ENCODE results near the gene EDRF1.

Gene EDRF1

DNA sequence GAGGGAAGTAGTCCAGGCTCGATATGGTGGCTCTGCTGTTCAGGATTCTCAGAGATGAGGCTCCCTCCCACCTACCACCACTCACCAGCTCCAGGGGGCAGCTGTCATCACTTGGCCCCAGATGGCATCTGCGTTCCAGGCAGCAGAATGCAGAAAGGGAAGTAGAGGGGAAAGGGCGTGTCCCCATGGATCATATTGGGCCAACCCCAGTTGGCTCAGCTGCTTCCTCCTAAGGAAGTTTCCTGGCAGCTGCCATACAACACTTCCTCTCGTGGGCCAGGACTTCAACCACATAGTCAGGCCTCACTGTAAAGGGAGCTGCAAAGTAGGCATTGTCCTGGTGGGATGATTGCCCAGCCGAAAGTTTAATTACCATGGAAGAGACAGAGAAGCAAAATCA, 34.9 kb upstream of the EDRF1 start:
- H3K4me3 ChIP-seq (ENCODE audit: low read depth, low read length), result no peak overlapping the region
- DNase-seq (ENCODE audit: low read depth, low spot score), result no peak
- no peak for TF ChIP-seq CTCF (IDR thresholded peaks at IDR 0.05; ENCODE audit: insufficient read depth, low read length, missing control alignments)
- ChIA-PET POLR2A (no interaction called here), CTCF (no interaction called here)

DNA sequence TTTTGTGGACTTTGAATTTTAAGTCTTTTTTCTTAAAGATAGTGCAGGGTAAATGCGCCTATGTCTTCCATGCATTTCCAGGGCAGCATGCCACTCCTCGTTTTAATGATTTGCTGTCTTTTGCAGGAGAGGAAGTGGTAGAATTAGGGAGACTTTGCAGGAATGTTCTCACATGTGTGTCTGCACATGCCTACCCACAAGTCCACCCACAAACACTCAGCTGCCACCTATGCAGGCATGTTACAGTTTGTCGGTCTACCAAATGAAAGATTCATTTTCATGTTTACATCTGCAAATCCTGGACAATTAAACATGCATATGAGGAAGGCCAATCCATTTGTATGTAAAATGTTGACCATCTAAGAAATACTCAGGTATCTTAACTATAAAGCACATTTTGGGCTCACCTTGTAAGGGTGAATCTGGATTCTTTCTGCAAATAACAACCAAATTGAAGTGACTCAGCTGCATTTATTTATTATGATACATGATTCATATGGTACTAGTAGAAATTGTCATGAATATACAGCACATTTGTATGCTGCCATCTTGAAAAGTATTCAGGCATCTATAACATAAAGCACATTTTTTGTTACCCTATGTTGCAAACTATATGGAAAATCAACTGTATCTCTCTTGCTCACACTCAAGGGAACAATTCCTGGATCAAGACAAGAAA, 31.9 kb upstream of the EDRF1 start:
- TF ChIP-seq CTCF (IDR thresholded peaks at IDR 0.05; ENCODE audit: insufficient read depth, low read length, missing control alignments), result no peak
- CTCF ChIA-PET, result interaction anchor here (1.6 kb wide), 1 partner anchor 13 kb away, joined by 4 read pairs; no protein-coding TSS in a partner anchor
- DNase-seq (ENCODE audit: low read depth, low spot score), result no peak
- no peak overlapping the region for H3K4me3 ChIP-seq (ENCODE audit: low read depth, low read length)
- POLR2A ChIA-PET, result no interaction called here

- POLR2A ChIA-PET, result no interaction called here
- no peak for DNase-seq (ENCODE audit: low read depth, low spot score)
- CTCF ChIA-PET, result no interaction called here
- no peak overlapping the region for H3K4me3 ChIP-seq (ENCODE audit: low read depth, low read length)
- TF ChIP-seq CTCF (IDR thresholded peaks at IDR 0.05; ENCODE audit: insufficient read depth, low read length, missing control alignments), result no peak
These were observed 29.4 kb upstream of the EDRF1 start for GRCh38 chr10:125689955-125690569.

DNA sequence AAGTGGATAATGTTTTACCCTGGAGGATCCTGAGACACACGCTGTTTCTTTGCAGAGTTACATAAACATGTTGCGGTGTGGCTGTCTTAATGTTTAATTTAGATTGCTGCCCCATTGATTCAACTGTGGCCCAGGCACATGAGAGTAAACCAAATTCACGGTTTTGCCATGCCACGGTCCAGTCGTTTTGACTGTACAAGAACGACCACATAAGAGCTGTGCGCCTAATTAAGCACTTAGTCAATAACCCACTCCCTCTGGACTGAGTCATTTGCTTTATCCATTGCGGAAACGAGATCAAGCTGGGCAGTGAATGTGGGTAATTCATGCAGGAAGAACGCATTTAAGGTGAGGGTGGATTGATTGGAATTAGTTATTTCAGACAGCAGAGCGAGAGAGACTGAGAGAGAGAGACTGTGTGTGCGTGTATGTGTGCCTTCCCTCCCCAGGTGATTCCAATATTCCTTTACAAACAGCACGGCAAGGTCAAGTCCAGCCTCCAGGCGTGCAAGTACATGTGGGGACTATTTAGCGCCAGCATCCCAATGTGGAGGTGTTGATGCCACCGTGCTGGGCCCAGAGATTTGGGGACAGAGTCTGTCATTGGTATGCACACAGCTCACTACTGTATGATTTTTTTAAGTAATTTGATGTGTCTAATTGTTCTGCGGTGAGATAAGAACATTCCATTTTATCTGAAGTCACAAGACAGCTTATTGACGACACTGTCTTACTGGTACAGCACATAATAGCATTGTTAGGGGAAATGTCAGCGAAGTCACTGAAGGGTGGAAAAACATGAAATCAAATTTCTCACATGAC, 28.1 kb upstream of the EDRF1 start:
- POLR2A ChIA-PET, result no interaction called here

DNA sequence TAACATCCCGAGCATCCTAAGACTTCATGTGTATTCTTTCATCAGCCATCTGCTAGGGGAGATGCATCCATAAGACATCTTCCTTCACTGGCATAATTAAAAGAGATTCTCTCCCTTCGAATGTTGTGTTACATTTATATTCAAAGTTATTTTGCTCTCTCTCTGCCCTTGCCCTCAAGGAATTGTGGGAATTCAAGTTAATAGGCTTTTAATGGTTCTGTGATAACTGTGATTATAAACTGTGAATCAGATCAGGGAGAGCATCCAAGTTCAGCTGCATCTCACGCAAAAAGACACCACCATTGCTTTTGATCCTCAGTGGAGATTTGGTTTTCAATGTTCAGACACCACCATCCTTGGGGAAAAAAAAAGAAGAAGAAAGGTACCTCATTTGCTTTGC, 27.3 kb upstream of the EDRF1 start:
- no peak overlapping the region for H3K4me3 ChIP-seq (ENCODE audit: low read depth, low read length)
- CTCF ChIA-PET, result no interaction called here
- POLR2A ChIA-PET, result no interaction called here
- no peak for DNase-seq (ENCODE audit: low read depth, low spot score)
- TF ChIP-seq CTCF (IDR thresholded peaks at IDR 0.05; ENCODE audit: insufficient read depth, low read length, missing control alignments), result no peak

More for the DNA sequence above, 28.1 kb upstream of the EDRF1 start:
- no peak for TF ChIP-seq CTCF (IDR thresholded peaks at IDR 0.05; ENCODE audit: insufficient read depth, low read length, missing control alignments)
- CTCF ChIA-PET, result interaction anchor here (0.8 kb wide), 1 partner anchor 8 kb away, joined by 4 read pairs; no protein-coding TSS in a partner anchor
- no peak overlapping the region for H3K4me3 ChIP-seq (ENCODE audit: low read depth, low read length)
- DNase-seq (ENCODE audit: low read depth, low spot score), result no peak

Data from AG04449 (cell line).